ENCODE data around the gene AJAP1. TPM values are rescaled to one million over a fixed set of nuclear protein-coding genes. Genes with fewer than 3 reads are reported as not detected.

Gene AJAP1
- total RNA-seq, 1 experiment from 2014 or later: not detected

- no peak overlapping the region for H2AFZ ChIP-seq (ENCODE audit: low read depth, low read length, poor library complexity, severe bottlenecking)
- H3K9me2 ChIP-seq (ENCODE audit: insufficient read depth): no peaks in the 10 kb centered on the region
- H3K4me1 ChIP-seq (ENCODE audit: control insufficient read depth in 1 of 2, insufficient read depth in 2 of 2, low read length in 2 of 2): no peaks in the 10 kb centered on the region
- no peaks in the 10 kb centered on the region for H3K36me3 ChIP-seq (ENCODE audit: control insufficient read depth in 1 of 2, insufficient read depth in 2 of 2, low read length in 2 of 2)
- no peak overlapping the region for H3K9ac ChIP-seq (ENCODE audit: low read length)
- ATAC-seq (no peak), DNase-seq (ENCODE audit: low read depth, low spot score) (no peak)
- no peak overlapping the region for H3K4me2 ChIP-seq (ENCODE audit: low read length)
- H3K9me3 ChIP-seq (ENCODE audit: control insufficient read depth in 1 of 2, insufficient read depth in 1 of 2, low read depth in 1 of 2, low read length in 2 of 2): peaks cover 0 to 6% of the 10 kb centered on the region in 2 experiments; a peak in 2 of 4 replicates
- ChIA-PET CTCF (no interaction called here), POLR2A (no interaction called here), RAD21 (ENCODE audit: low non-redundant PET in 1 of 2, low total read pairs in 2 of 2, uncharacterized antibody in 2 of 2, unreplicated experiment in 2 of 2) (no interaction called here)
- H3K27ac ChIP-seq (ENCODE audit: low read depth, low read length): no peak overlapping the region
- no peaks in the 10 kb centered on the region for H3K27me3 ChIP-seq (ENCODE audit: insufficient read depth, low read length)
- no peak overlapping the region for H3K4me3 ChIP-seq (replicated peaks in 1 of 2; ENCODE audit: low read depth in 1 of 2, low read length in 2 of 2)
- intact Hi-C loops (cut with micrococcal nuclease): no loop called here
- no TSS peak for BruUV-seq (replicated peaks)
- TF ChIP-seq JUND (IDR thresholded peaks at IDR 0.05) (no peak), EZH2 (IDR thresholded peaks at IDR 0.05) (no peak), CBX3 (IDR thresholded peaks at IDR 0.05; ENCODE audit: low read depth) (no peak), YY1 (IDR thresholded peaks at IDR 0.05; ENCODE audit: extremely low read depth, insufficient replicate concordance, low read depth, low read length) (no peak)
- H4K20me1 ChIP-seq (ENCODE audit: insufficient read depth): no peaks in the 10 kb centered on the region
- H3K79me2 ChIP-seq (ENCODE audit: insufficient read depth, low read length): no peaks in the 10 kb centered on the region
Measured at GRCh38 chr1:4716406-4716805, 62.0 kb downstream of the AJAP1 start.

DNA sequence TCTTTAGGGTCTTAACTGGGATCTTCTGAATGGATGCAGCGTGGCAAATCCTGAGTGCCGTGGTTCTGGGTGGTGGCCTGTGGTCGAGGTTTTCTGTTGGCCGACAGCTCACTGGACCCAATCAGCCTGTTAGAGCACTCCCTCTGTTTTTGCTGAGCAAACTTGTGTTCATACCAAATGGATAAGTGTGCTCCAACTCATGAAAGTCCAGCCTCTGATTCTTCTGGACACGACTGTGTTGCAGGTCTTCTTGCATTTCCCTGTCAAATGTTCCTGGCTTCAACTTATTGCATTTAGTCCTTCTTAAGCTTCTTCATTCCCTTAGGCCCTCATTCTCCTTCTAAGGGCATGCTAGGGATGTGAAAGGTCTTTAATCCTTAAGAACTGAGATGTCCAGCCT, 63.7 kb downstream of the AJAP1 start:
- DNase-seq (ENCODE audit: low read depth, low spot score) (no peak), ATAC-seq (no peak)
- CTCF ChIA-PET: no interaction called here
- RAD21 ChIA-PET (ENCODE audit: low non-redundant PET in 1 of 2, low total read pairs in 2 of 2, uncharacterized antibody in 2 of 2, unreplicated experiment in 2 of 2): no interaction called here
- Histone ChIP-seq H3K27ac (ENCODE audit: low read depth, low read length) (no peak overlapping the region), H3K9ac (ENCODE audit: low read length) (no peak overlapping the region), H4K20me1 (ENCODE audit: insufficient read depth) (no peaks in the 10 kb centered on the region), H2AFZ (ENCODE audit: low read depth, low read length, poor library complexity, severe bottlenecking) (no peak overlapping the region), H3K9me3 (ENCODE audit: control insufficient read depth in 1 of 2, insufficient read depth in 1 of 2, low read depth in 1 of 2, low read length in 2 of 2) (peaks cover 0 to 6% of the 10 kb centered on the region in 2 experiments; a peak in 1 of 4 replicates), H3K27me3 (ENCODE audit: insufficient read depth, low read length) (no peaks in the 10 kb centered on the region), H3K4me3 (replicated peaks in 1 of 2; ENCODE audit: low read depth in 1 of 2, low read length in 2 of 2) (no peak overlapping the region), H3K36me3 (ENCODE audit: control insufficient read depth in 1 of 2, insufficient read depth in 2 of 2, low read length in 2 of 2) (no peaks in the 10 kb centered on the region), H3K4me1 (ENCODE audit: control insufficient read depth in 1 of 2, insufficient read depth in 2 of 2, low read length in 2 of 2) (no peaks in the 10 kb centered on the region), H3K9me2 (ENCODE audit: insufficient read depth) (no peaks in the 10 kb centered on the region), H3K79me2 (ENCODE audit: insufficient read depth, low read length) (no peaks in the 10 kb centered on the region), H3K4me2 (ENCODE audit: low read length) (no peak overlapping the region)
- POLR2A ChIA-PET: no interaction called here
- no TSS peak for BruUV-seq (replicated peaks)
- intact Hi-C loops (cut with micrococcal nuclease): no loop called here
- TF ChIP-seq EGR1 (IDR thresholded peaks at IDR 0.05; ENCODE audit: low read depth): no peak
- no peak for TF ChIP-seq SIN3A (IDR thresholded peaks at IDR 0.05; ENCODE audit: low read depth)
- TF ChIP-seq MAX (IDR thresholded peaks at IDR 0.05): no peak
- no peak for TF ChIP-seq ATF3 (IDR thresholded peaks at IDR 0.05)
- no peak for TF ChIP-seq ZFX (IDR thresholded peaks at IDR 0.05)
- TF ChIP-seq, protein P1, sequence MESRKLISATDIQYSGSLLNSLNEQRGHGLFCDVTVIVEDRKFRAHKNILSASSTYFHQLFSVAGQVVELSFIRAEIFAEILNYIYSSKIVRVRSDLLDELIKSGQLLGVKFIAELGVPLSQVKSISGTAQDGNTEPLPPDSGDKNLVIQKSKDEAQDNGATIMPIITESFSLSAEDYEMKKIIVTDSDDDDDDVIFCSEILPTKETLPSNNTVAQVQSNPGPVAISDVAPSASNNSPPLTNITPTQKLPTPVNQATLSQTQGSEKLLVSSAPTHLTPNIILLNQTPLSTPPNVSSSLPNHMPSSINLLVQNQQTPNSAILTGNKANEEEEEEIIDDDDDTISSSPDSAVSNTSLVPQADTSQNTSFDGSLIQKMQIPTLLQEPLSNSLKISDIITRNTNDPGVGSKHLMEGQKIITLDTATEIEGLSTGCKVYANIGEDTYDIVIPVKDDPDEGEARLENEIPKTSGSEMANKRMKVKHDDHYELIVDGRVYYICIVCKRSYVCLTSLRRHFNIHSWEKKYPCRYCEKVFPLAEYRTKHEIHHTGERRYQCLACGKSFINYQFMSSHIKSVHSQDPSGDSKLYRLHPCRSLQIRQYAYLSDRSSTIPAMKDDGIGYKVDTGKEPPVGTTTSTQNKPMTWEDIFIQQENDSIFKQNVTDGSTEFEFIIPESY (IDR thresholded peaks at IDR 0.05; ENCODE audit: extremely low read depth, insufficient replicate concordance, low read length): no peak
- no peak for TF ChIP-seq SP1 (IDR thresholded peaks at IDR 0.05; ENCODE audit: low read depth)
- no peak for TF ChIP-seq SRF (IDR thresholded peaks at IDR 0.05; ENCODE audit: low read depth)
- TF ChIP-seq, protein P2, sequence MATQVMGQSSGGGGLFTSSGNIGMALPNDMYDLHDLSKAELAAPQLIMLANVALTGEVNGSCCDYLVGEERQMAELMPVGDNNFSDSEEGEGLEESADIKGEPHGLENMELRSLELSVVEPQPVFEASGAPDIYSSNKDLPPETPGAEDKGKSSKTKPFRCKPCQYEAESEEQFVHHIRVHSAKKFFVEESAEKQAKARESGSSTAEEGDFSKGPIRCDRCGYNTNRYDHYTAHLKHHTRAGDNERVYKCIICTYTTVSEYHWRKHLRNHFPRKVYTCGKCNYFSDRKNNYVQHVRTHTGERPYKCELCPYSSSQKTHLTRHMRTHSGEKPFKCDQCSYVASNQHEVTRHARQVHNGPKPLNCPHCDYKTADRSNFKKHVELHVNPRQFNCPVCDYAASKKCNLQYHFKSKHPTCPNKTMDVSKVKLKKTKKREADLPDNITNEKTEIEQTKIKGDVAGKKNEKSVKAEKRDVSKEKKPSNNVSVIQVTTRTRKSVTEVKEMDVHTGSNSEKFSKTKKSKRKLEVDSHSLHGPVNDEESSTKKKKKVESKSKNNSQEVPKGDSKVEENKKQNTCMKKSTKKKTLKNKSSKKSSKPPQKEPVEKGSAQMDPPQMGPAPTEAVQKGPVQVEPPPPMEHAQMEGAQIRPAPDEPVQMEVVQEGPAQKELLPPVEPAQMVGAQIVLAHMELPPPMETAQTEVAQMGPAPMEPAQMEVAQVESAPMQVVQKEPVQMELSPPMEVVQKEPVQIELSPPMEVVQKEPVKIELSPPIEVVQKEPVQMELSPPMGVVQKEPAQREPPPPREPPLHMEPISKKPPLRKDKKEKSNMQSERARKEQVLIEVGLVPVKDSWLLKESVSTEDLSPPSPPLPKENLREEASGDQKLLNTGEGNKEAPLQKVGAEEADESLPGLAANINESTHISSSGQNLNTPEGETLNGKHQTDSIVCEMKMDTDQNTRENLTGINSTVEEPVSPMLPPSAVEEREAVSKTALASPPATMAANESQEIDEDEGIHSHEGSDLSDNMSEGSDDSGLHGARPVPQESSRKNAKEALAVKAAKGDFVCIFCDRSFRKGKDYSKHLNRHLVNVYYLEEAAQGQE (IDR thresholded peaks at IDR 0.05; ENCODE audit: low read depth): no peak
- no peak for TF ChIP-seq EZH2 (IDR thresholded peaks at IDR 0.05)
- TF ChIP-seq, protein P3, sequence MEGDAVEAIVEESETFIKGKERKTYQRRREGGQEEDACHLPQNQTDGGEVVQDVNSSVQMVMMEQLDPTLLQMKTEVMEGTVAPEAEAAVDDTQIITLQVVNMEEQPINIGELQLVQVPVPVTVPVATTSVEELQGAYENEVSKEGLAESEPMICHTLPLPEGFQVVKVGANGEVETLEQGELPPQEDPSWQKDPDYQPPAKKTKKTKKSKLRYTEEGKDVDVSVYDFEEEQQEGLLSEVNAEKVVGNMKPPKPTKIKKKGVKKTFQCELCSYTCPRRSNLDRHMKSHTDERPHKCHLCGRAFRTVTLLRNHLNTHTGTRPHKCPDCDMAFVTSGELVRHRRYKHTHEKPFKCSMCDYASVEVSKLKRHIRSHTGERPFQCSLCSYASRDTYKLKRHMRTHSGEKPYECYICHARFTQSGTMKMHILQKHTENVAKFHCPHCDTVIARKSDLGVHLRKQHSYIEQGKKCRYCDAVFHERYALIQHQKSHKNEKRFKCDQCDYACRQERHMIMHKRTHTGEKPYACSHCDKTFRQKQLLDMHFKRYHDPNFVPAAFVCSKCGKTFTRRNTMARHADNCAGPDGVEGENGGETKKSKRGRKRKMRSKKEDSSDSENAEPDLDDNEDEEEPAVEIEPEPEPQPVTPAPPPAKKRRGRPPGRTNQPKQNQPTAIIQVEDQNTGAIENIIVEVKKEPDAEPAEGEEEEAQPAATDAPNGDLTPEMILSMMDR (IDR thresholded peaks at IDR 0.05 in 2 of 3, conservative IDR thresholded peaks at IDR 0.05 in 1 of 3; ENCODE audit: borderline replicate concordance in 1 of 3, insufficient read depth in 1 of 3, low read depth in 2 of 3, low read length in 2 of 3): no peak

All from HCT116 (cell line).